NOMO-1 treated with DMSO at 0.1 percent for 48 hours (cell line): ENCODE measurements around the gene ADAMTS9.

Experiments
- DNase-seq: peaks from one replicate; lab custom pipeline; 2025; ENCODE audit not compliant: unreplicated experiment; lab: John Stamatoyannopoulos, UW

ADAMTS9 gene

DNA sequence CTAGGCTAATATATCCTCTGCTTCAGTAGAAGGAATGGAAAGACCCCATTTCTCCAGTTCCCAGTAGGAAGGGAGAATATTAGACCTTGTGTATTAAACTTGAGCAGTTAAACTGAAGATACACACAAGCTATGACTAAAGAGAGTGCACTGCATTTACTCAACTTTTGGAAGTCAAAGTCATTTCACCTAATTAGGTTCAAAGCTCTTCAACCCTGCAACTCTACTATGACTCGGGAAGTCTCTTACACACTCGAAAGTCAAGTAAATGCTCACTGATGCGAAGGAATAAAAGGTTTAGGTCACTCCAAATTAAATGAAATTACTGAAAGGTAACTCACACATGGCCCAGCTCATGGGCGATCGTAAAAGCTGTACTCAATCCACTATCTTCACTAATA, 33.8 kb downstream of the ADAMTS9 start:
- DNase-seq = no peak

DNA sequence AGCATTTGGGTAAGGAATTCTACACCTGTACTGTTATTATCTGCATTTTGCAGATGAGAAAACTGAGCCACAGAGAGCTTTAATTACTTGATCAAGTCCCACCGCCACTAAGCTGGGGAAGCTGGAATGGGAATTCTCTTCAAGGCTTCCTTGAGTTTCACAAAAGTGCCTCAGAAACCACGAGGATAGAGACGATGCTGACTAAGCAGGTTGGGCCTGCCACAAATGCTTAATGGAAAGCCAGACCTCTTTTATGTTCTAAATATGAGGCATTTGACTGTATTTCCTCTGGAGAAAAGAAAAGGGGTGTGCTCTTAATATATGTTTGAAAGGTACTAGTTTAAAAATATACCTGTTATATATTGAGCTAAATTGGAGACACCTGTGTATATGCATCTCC, 34.7 kb downstream of the ADAMTS9 start:
- no peak for DNase-seq

- DNase-seq = no peak
Measured at GRCh38 chr3:64651741-64652241, 36.0 kb downstream of the ADAMTS9 start.

- no peak for DNase-seq
Measured at GRCh38 chr3:64651303-64651702, 36.5 kb downstream of the ADAMTS9 start.

DNA sequence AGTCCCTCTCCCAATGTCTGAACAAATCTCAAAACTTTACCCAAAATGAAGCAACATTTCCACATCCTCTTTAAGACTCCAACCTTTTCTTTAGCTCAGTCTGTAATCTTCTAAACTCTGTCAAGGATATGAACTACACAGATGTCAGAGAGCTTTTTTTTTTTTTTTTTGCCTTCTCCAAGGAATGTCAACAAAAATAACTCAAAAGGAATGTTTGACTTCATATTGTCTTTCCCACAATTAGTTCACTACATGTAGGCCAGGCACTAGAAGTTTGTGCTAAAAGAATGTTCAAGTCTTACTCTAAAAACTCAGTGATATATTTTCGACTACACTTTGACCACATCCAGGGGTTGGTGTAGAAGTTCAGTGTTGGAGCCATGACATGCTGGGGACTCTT, 37.1 kb downstream of the ADAMTS9 start:
- DNase-seq = no peak

- DNase-seq = no peak
Measured at GRCh38 chr3:64650096-64650622, 37.6 kb downstream of the ADAMTS9 start.

GRCh38 chr3:64648927-64649906, 38.6 kb downstream of the ADAMTS9 start:
- DNase-seq = no peak

DNA sequence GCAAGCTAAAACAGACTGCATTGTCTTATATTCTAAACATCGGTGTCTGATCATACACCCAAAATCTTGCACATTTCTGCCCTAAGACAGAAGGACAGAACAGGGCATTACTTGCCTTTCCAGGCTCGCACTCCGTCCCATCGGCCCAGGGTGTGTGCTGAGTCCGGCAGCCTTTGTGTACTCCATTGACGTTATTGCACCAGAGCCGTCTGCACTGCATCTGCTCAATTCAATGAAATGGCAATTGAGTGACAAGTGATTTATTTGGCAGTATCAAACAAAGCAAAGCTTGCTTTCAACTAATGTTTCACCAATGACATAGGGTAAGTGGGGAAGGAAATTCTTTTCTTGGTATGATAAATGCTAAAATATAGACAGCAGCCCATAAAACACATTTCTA, 40.0 kb downstream of the ADAMTS9 start:
- no peak for DNase-seq

- DNase-seq = no peak
Measured at GRCh38 chr3:64645243-64645642, 42.6 kb downstream of the ADAMTS9 start.

DNA sequence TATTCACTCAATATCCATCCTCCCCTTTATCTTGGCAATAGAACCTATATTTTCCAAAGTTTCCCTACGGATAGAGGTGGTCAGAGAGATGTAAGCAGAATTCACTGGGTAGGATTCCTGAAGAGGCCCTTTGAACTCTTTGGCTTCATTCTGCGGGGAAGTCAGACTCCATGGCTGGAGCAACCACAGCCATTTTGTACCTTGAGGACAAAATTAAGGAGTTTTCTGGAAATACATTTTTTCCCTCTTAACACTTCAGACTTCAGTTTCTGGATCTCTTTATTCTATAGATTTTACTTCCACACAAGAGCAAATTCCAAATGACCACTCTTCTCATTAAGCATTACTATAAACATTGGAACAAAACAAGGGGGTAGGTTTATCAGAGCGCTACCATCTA, 43.3 kb downstream of the ADAMTS9 start:
- no peak for DNase-seq

DNA sequence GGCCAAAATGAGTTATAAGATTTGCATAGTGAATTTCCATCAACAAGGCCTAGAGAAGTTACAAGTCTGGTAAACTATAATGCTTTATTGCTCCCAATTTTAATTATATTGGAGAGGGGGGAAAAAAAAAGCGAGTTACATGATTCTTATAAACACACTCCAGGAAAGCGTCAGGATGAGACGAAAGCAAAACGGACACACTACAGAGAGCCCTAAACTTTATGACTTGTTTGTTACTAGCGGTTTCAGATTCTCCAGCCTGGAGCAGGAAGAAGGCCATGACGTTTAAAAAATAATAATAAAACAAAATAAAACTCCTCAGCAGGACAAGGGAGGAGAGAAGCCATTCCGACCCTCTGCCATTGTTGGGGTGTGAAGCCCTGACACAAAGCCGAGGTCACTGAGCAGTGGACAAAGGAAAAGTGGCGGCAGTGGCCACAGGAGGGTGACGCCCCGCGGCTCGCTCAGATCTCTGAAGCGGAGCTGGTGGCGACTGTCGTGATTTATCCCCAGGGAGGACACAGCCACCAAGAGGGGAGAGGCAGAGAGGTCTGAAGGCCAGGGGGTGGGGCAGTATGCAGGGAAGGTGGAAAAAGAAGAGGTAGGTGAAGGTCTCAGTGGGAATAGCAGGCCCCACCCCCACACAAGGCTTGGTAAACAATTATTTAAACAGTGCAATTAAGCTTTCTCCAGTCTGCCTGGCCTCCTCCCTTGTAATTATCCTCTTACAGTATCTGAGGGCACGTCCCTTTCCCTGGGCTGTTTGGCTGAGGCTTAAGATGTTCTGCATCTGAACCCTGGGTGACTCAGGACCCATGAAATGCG, 45.3 kb downstream of the ADAMTS9 start:
- DNase-seq = no peak

GRCh38 chr3:64638981-64639481, 48.8 kb downstream of the ADAMTS9 start:
- no peak for DNase-seq

DNA sequence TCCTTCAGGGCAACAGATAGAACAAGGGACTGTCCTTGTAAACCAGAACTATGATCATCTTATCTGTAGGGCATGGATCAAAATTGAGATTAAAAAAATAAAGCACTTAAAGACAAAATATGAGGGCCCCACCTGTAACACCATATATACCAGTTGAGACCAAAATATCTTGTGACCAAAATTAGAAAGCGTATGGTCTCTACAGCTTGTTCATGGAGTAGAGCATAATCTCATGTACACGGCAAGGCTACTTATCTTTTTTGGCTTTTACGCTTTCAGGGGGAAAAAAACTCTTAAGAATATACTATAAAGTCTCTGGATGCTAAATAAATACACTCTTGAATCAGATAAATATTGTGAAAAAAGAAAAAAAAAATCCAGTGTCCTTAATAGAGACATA, 49.3 kb downstream of the ADAMTS9 start:
- no peak for DNase-seq

GRCh38 chr3:64634417-64634816, 53.4 kb downstream of the ADAMTS9 start:
- no peak for DNase-seq

GRCh38 chr3:64631951-64632350, 55.8 kb downstream of the ADAMTS9 start:
- no peak for DNase-seq

DNA sequence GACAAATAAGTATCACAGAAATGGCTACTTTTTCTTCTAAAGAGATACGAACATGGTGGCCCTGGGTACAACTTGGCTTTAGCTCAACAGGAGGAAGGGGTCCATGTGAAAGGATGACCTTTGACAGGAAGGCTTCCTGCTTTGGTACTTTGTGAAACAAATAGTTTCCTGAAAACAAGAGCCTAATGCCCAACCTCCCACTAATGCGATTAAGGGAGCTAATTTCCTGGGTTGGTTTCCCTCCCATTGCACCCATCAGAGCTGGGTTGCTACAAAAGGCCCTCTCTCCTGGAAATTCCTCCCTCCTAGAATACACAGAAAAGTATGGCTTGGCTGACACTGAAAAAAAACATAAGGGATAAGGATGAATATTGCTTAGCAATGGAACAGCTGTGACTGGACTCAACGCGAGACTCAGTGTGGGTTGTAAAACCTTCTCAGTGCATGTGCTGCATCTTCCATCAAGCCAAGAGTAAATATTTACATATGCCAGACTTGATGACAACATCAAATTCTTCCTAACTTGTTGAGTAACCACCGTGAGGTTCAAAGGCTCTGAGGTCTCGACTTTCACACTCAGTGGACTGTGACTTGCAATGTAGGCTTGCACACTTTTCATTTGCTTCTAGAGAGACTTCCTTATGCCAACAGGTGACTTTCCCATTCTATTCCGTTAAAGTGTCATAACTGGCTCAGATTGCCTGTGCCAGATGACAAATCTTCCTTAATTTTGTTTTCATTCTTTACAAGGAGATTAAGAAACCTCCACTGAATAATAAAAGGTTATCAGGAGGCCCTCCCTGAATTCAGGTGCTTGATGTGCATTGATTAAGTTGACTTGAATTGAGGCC, 60.1 kb downstream of the ADAMTS9 start:
- no peak for DNase-seq

GRCh38 chr3:64627042-64627441, 60.8 kb downstream of the ADAMTS9 start:
- DNase-seq = no peak

- no peak for DNase-seq
Measured at GRCh38 chr3:64625381-64625780, 62.4 kb downstream of the ADAMTS9 start.

GRCh38 chr3:64623125-64623524, 64.7 kb downstream of the ADAMTS9 start:
- DNase-seq = no peak

- no peak for DNase-seq
Measured at GRCh38 chr3:64621726-64622395, 65.9 kb downstream of the ADAMTS9 start.
